ENCODE results near the gene PEX5. TPM values are rescaled to one million over a fixed set of nuclear protein-coding genes. Genes with fewer than 3 reads are reported as not detected.

PEX5 gene
- total RNA-seq, 1 experiment from 2014 or later = 20.0 TPM

DNA sequence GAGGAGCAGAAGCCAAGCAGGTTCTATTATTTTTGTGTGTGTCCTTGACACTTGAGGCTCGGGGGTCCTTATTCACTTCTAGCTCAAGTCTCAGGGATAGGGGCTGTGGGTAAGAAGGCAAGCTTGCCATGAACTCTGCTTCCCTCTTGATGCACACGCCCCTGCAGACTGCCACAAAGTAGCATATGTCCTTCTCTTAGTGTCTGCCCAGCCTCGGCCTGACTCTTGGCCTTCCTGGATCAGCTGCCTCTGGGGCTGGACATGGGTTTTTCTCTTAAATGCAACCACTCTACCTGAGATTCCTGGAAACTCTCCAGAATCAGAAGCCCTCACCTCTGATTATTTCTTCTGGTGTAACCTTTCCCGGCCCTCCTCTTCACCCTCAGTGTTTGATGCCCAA is 28.2 kb upstream of the PEX5 start:
- no peak for ATAC-seq
- no peaks in the 10 kb centered on the region for H3K36me3 ChIP-seq (ENCODE audit: low read depth, low read length)
- H3F3A ChIP-seq (ENCODE audit: low read length, unreplicated experiment) = no peaks in the 10 kb centered on the region
- H3K4me3 ChIP-seq (ENCODE audit: low read length) = no peak overlapping the region
- H3K4me1 ChIP-seq (ENCODE audit: insufficient read depth, low read length) = no peaks in the 10 kb centered on the region
- H3K4me2 ChIP-seq (ENCODE audit: low read length) = no peak overlapping the region
- ChIA-PET POLR2A (ENCODE audit: unreplicated experiment) (no interaction called here), CTCF (no interaction called here)
- H3K27me3 ChIP-seq (ENCODE audit: low read length) = no peaks in the 10 kb centered on the region
- no peak overlapping the region for H3K9ac ChIP-seq (ENCODE audit: low read length)
- no peaks in the 10 kb centered on the region for H4K20me1 ChIP-seq (ENCODE audit: low read length)
- no peak overlapping the region for H3K27ac ChIP-seq (ENCODE audit: low read length)
- DNase-seq = no peak
- no peaks in the 10 kb centered on the region for H3K9me2 ChIP-seq (replicated peaks; ENCODE audit: low read length)
- H3K9me3 ChIP-seq (ENCODE audit: low read length) = no peaks in the 10 kb centered on the region
- H2AFZ ChIP-seq (ENCODE audit: low read length) = no peak overlapping the region
- H3K79me2 ChIP-seq (ENCODE audit: low read length) = no peaks in the 10 kb centered on the region
- no TSS peak for BruUV-seq (replicated peaks)
- TF ChIP-seq, protein P1, sequence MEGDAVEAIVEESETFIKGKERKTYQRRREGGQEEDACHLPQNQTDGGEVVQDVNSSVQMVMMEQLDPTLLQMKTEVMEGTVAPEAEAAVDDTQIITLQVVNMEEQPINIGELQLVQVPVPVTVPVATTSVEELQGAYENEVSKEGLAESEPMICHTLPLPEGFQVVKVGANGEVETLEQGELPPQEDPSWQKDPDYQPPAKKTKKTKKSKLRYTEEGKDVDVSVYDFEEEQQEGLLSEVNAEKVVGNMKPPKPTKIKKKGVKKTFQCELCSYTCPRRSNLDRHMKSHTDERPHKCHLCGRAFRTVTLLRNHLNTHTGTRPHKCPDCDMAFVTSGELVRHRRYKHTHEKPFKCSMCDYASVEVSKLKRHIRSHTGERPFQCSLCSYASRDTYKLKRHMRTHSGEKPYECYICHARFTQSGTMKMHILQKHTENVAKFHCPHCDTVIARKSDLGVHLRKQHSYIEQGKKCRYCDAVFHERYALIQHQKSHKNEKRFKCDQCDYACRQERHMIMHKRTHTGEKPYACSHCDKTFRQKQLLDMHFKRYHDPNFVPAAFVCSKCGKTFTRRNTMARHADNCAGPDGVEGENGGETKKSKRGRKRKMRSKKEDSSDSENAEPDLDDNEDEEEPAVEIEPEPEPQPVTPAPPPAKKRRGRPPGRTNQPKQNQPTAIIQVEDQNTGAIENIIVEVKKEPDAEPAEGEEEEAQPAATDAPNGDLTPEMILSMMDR (conservative IDR thresholded peaks at IDR 0.05; ENCODE audit: low read depth, low read length) = no peak
- no peak for TF ChIP-seq EZH2phosphoT487 (IDR thresholded peaks at IDR 0.05; ENCODE audit: borderline replicate concordance, low read length)
- TF ChIP-seq EZH2 (IDR thresholded peaks at IDR 0.05; ENCODE audit: low read length, unreplicated experiment) = no peak
- intact Hi-C loops (cut with micrococcal nuclease) = no loop called here

DNA sequence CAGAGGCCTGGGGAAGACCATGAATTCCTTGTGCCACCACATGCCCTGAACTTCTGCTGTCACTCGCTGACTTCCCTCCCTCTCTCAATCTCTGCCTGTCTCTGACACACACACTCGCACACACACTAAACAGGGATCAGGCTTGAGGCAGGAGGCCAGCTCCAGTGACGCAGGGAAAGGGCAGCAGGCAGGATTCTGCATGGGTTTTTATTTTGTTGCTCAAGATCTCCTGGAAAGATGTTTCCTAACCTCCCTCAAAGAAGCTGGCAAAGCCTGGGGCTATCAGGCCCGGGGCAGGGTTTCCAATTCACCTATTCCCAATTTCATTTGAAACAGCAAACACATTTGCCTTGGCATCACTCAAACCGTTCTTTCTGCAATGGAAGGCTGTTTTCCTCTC is 27.7 kb upstream of the PEX5 start:
- no peaks in the 10 kb centered on the region for H3K79me2 ChIP-seq (ENCODE audit: low read length)
- H3K27ac ChIP-seq (ENCODE audit: low read length) = no peak overlapping the region
- ChIA-PET POLR2A (ENCODE audit: unreplicated experiment) (no interaction called here), CTCF (no interaction called here)
- no peak overlapping the region for H3K9ac ChIP-seq (ENCODE audit: low read length)
- H4K20me1 ChIP-seq (ENCODE audit: low read length) = no peaks in the 10 kb centered on the region
- no peak overlapping the region for H2AFZ ChIP-seq (ENCODE audit: low read length)
- no peak overlapping the region for H3K4me3 ChIP-seq (ENCODE audit: low read length)
- TF ChIP-seq EZH2phosphoT487 (IDR thresholded peaks at IDR 0.05; ENCODE audit: borderline replicate concordance, low read length) (no peak), EZH2 (IDR thresholded peaks at IDR 0.05; ENCODE audit: low read length, unreplicated experiment) (no peak)
- TF ChIP-seq, protein P1 (conservative IDR thresholded peaks at IDR 0.05; ENCODE audit: low read depth, low read length) = no peak
- H3K27me3 ChIP-seq (ENCODE audit: low read length) = no peaks in the 10 kb centered on the region
- H3K4me2 ChIP-seq (ENCODE audit: low read length) = no peak overlapping the region
- no TSS peak for BruUV-seq (replicated peaks)
- H3K36me3 ChIP-seq (ENCODE audit: low read depth, low read length) = no peaks in the 10 kb centered on the region
- ATAC-seq = no peak
- H3K9me3 ChIP-seq (ENCODE audit: low read length) = peaks cover under 1% of the 10 kb centered on the region; the same call in 1 of the 2 replicates
- no peaks in the 10 kb centered on the region for H3K9me2 ChIP-seq (replicated peaks; ENCODE audit: low read length)
- no peaks in the 10 kb centered on the region for H3K4me1 ChIP-seq (ENCODE audit: insufficient read depth, low read length)
- H3F3A ChIP-seq (ENCODE audit: low read length, unreplicated experiment) = no peaks in the 10 kb centered on the region
- no peak for DNase-seq
- intact Hi-C loops (cut with micrococcal nuclease) = no loop called here

DNA sequence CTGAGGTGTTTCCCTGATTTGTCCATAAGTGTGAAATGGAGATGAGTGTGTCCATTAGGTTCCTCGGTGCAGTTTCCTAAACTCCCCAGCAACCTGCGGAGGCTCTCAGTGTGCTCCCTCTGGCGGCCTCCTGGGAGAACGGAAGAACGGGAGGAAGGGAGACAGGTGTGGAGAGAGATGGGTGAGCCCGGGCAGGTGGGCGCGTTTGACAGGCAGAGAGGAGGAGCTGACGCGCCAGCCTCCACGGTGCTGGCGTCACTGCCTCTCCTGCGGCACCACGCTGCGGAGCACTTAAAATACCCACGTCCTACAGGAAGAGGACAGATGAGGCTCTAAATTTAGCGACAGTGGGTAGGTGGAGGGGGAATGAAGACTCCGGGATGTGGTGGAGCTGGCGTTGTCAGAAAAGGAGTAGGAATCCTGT is 26.8 kb upstream of the PEX5 start:
- Histone ChIP-seq H3F3A (ENCODE audit: low read length, unreplicated experiment) (no peaks in the 10 kb centered on the region), H3K4me2 (ENCODE audit: low read length) (no peak overlapping the region), H2AFZ (ENCODE audit: low read length) (no peak overlapping the region), H3K4me3 (ENCODE audit: low read length) (no peak overlapping the region), H3K79me2 (ENCODE audit: low read length) (no peaks in the 10 kb centered on the region), H3K9me2 (replicated peaks; ENCODE audit: low read length) (no peaks in the 10 kb centered on the region), H3K27ac (ENCODE audit: low read length) (no peak overlapping the region), H3K4me1 (ENCODE audit: insufficient read depth, low read length) (no peaks in the 10 kb centered on the region), H4K20me1 (ENCODE audit: low read length) (no peaks in the 10 kb centered on the region), H3K27me3 (ENCODE audit: low read length) (no peaks in the 10 kb centered on the region), H3K9ac (ENCODE audit: low read length) (no peak overlapping the region), H3K36me3 (ENCODE audit: low read depth, low read length) (no peaks in the 10 kb centered on the region; the same call in 1 of the 2 replicates), H3K9me3 (ENCODE audit: low read length) (peaks cover 7% of the 10 kb centered on the region; the same call in 1 of the 2 replicates)
- DNase-seq (peak; percentile 41), ATAC-seq (peak; percentile 70)
- no peak for TF ChIP-seq EZH2 (IDR thresholded peaks at IDR 0.05; ENCODE audit: low read length, unreplicated experiment)
- TF ChIP-seq, protein P1 (conservative IDR thresholded peaks at IDR 0.05; ENCODE audit: low read depth, low read length) = peak; percentile 57
- CTCF ChIA-PET = no interaction called here
- intact Hi-C loops (cut with micrococcal nuclease) = no loop called here
- no TSS peak for BruUV-seq (replicated peaks)
- POLR2A ChIA-PET (ENCODE audit: unreplicated experiment) = no interaction called here
